Calu3 (cell line): Measurements from ENCODE around the gene PLCH2. TPM values are rescaled to one million over a fixed set of nuclear protein-coding genes. Genes with fewer than 3 reads are reported as not detected.

ENCODE experiments used
- BruUV-seq: library from RNA; stranded (reverse); fragments of 400-500 nt; replicated peaks from 2 replicates; lab custom pipeline; 2021; lab: Mats Ljungman, UMichigan
- CTCF ChIA-PET: fragments of 300-600 bp; sonication (Branson Sonifier 250); formaldehyde crosslinking; loops from one replicate; lab custom pipeline; 2022; ENCODE audit warnings: antibody characterized with exemption; lab: Charles Lee
- DNase-seq: peaks from one replicate; pipeline ENCODE4 v3.0.0; 2022
- H3K27ac Mint-ChIP-seq: one replicate; pipeline ENCODE4 v1.8.0; 2022; ENCODE audit warnings: mixed read lengths; ENCODE audit not compliant: unreplicated experiment
- H3K27me3 Mint-ChIP-seq: one replicate; pipeline ENCODE4 v1.8.0; 2022; ENCODE audit warnings: mixed read lengths; ENCODE audit not compliant: unreplicated experiment
- H3K36me3 Mint-ChIP-seq: one replicate; pipeline ENCODE4 v1.8.0; 2022; ENCODE audit warnings: mild to moderate bottlenecking, moderate library complexity, mixed read lengths; ENCODE audit not compliant: insufficient read depth, unreplicated experiment
- H3K4me1 Mint-ChIP-seq: one replicate; pipeline ENCODE4 v1.8.0; 2022; ENCODE audit warnings: mild to moderate bottlenecking, low read depth, mixed read lengths; ENCODE audit not compliant: unreplicated experiment
- H3K4me3 Mint-ChIP-seq: one replicate; pipeline ENCODE4 v1.8.0; 2022; ENCODE audit warnings: mild to moderate bottlenecking, low read depth, moderate library complexity, mixed read lengths; ENCODE audit not compliant: unreplicated experiment
- H3K9me3 Mint-ChIP-seq: one replicate; pipeline ENCODE4 v1.8.0; 2022; ENCODE audit warnings: low read depth, mixed read lengths; ENCODE audit not compliant: unreplicated experiment
- CTCF ChIP-seq: fragments of 200-600 bp; IDR thresholded peaks from one replicate; pipeline ENCODE4 v1.8.0; 2022; ENCODE audit warnings: antibody characterized with exemption; ENCODE audit not compliant: unreplicated experiment
- intact Hi-C: fragments of 100-400 bp; cut with micrococcal nuclease; formaldehyde crosslinking; loops from one replicate; pipeline ENCODE4 v1.10.0; 2022; ENCODE audit not compliant: unreplicated experiment
- total RNA-seq: library from RNA; stranded (reverse); gene quantifications from 2 replicates; pipeline ENCODE4 v1.2.3, GENCODE V29; 2022

The PLCH2 gene
- total RNA-seq, 1 experiment from 2014 or later: 3.1 TPM

GRCh38 chr1:2441746-2442145 lies 34.3 kb upstream of the PLCH2 start:
- intact Hi-C loops: no loop called here
- Mint-ChIP-seq H3K4me1 (no peaks in the 10 kb centered on the region), H3K36me3 (peaks cover 3% of the 10 kb centered on the region), H3K4me3 (no peak overlapping the region), H3K27me3 (peaks cover 53% of the 10 kb centered on the region), H3K9me3 (no peaks in the 10 kb centered on the region), H3K27ac (no peak overlapping the region)
- no TSS peak for BruUV-seq
- CTCF ChIA-PET: no interaction called here
- DNase-seq: no peak
- no peak for TF ChIP-seq CTCF

- BruUV-seq: no TSS peak
- Mint-ChIP-seq H3K36me3 (peaks cover 3% of the 10 kb centered on the region), H3K4me3 (no peak overlapping the region), H3K27ac (no peak overlapping the region), H3K27me3 (peaks cover 44% of the 10 kb centered on the region), H3K9me3 (no peaks in the 10 kb centered on the region), H3K4me1 (no peaks in the 10 kb centered on the region)
- no peak for DNase-seq
- CTCF ChIA-PET: no interaction called here
- intact Hi-C loops: no loop called here
- no peak for TF ChIP-seq CTCF
Observed at GRCh38 chr1:2442661-2443060, 33.4 kb upstream of the PLCH2 start.

GRCh38 chr1:2443277-2444137 lies 32.6 kb upstream of the PLCH2 start:
- Mint-ChIP-seq H3K27me3 (peaks cover 35% of the 10 kb centered on the region), H3K4me1 (no peaks in the 10 kb centered on the region), H3K36me3 (peaks cover 3% of the 10 kb centered on the region), H3K27ac (no peak overlapping the region), H3K9me3 (no peaks in the 10 kb centered on the region), H3K4me3 (no peak overlapping the region)
- TF ChIP-seq CTCF: no peak
- intact Hi-C loops: no loop called here
- DNase-seq: no peak
- no TSS peak for BruUV-seq
- CTCF ChIA-PET: no interaction called here

GRCh38 chr1:2444138-2444591 lies 31.9 kb upstream of the PLCH2 start:
- H3K4me3 Mint-ChIP-seq: no peak overlapping the region
- peaks cover 34% of the 10 kb centered on the region for H3K27me3 Mint-ChIP-seq
- no peaks in the 10 kb centered on the region for H3K4me1 Mint-ChIP-seq
- TF ChIP-seq CTCF: no peak
- no peak for DNase-seq
- intact Hi-C loops: no loop called here
- peaks cover 3% of the 10 kb centered on the region for H3K36me3 Mint-ChIP-seq
- H3K27ac Mint-ChIP-seq: no peak overlapping the region
- H3K9me3 Mint-ChIP-seq: no peaks in the 10 kb centered on the region
- CTCF ChIA-PET: no interaction called here
- no TSS peak for BruUV-seq
